Measurements from ENCODE around the gene ZNF837. TPM values are rescaled to one million over a fixed set of nuclear protein-coding genes. Genes with fewer than 3 reads are reported as not detected.

The ZNF837 gene
- 2.5 and 3.7 TPM in 2 replicates for total RNA-seq

DNA sequence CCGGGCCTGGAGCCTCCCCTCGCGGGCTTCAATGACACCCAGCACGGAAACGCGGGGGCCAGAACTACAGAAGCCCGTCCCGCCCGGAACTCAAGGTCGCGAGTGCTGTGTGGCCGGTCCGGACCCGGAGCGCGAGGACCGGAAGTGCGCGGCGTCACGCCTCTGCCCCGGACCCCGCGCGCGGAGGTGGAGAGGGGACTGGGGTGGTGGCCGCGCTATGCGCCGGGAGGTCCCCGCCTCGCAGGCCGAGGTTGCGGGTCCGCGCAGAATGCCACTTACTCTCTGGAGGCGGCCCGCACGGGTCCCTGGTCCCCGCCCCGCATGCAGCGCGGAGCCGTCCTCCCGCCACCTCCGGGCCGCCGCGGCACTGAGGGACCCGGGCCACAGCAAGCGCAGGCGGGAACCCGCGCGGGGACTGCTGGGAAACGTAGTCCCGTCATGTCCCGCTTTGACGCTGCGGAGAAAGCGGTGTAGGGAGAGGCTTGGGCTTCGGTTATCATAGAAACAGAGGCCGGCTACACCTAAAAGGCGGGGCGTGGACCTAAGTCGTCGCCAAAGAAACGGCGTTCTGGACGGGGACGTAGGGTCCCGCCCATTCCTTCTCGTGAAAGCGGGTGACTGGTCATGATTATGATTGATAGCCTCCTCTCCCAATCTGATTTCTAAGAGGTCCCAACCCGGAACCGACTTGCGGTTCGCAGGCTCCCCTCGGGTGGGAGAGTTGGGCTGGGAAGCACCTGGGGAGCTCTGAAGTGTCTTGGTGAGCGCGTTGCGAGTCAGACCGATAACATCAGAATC, at the start of gene ZNF837:
Gene ZNF837, minus strand, starts transcription at position 369 of the 798 bp plus-strand sequence. CDS start 11,698 bp downstream, outside the sequence.

DNA sequence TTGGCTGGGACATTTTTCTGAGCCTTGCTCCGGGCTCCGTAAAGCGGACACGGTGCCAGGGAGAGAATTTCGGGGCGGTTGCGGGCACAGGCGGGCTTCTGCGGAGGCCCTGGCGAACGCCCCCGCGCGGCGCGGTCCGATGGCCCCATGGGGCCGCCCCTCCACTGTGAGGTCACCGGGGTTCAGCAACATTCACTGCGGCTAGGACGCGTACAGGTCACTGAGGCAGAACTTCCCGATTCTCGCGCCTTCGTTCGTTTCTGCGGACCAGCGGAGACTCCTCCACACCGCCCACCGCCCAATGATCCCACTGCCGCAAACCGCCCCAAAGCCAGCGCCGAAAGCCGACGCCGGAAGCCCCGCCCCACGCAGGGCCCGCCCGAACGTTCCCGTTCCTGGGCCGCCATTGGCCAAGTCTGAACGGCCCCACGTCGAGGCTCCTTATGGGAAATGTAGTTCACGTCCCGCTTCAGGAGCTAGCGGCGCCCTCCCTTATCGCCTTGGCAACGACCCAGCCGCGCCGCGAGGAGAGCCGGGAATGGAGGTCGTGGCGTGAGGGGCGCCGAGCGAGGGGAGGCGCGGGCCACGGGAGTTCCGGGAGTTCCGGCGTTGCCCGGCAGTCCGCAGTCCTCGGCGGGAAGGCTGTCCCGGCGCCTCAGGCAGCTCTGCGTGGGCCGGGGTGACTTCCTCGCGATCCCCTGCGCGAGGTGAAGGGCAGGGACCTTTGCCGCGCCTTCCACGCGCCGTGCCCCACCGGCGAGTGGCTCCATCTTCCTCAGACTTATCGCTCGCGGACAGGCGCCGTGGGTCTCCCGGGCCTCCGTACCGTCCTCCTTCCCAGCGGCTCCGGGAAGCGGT, 27.6 kb upstream of the ZNF837 start, which contains the start of gene ZNF584:
Gene ZNF584, plus strand, starts transcription at position 498 of the 858 bp plus-strand sequence. CDS start 499 bp downstream, outside the sequence.

GRCh38 chr19:58395220-58395978, 14.6 kb upstream of the ZNF837 start, which contains the start of gene RNF225:
RNF225 (plus strand) TSS chr19:58395656; CDS start chr19:58396090, 434 bp downstream.

DNA sequence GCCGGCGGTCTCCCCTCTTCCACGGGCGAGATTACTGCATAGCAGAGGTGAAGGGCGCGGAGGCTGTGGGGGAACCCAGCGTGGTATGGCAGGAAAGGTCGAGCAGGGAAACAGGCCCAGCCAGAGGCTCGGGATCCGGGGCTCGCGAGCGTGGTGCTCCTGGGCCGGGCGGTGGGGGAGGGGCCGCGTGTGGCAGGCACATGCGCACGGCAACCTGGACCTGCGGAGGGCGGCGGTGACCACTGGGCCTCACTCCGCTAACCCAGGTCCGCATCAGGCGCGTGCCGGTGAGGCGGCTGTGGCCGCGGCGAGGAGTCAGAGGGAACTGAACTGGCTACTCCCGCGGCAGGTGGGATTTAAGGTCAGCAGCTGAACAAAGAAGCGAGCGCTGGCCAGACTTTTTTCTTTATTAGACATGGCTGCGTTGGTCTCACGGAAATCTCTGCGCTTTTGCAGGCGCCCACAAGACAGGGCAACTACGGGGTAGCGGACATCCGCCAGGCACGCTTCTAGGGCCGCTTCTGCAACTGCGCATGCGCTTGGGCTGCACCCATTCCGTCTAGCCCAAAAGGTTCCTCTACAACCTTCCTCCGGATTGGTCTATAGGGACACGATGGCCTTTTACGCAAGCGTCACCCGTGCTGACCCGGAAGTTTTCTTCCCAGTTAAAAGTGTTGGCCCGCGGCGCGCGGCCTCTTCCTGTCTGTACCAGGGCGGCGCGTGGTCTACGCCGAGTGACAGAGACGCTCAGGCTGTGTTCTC, 5.9 kb upstream of the ZNF837 start, which contains the start of gene RPS5:
Gene RPS5, plus strand, starts transcription at position 694 of the 762 bp plus-strand sequence. CDS start 869 bp downstream, outside the sequence.

GRCh38 chr19:58362272-58362994, 18.4 kb downstream of the ZNF837 start, which contains the start of gene ZNF497:
ZNF497 (minus strand) TSS chr19:58362751; CDS start chr19:58357635, 5,116 bp downstream.

DNA sequence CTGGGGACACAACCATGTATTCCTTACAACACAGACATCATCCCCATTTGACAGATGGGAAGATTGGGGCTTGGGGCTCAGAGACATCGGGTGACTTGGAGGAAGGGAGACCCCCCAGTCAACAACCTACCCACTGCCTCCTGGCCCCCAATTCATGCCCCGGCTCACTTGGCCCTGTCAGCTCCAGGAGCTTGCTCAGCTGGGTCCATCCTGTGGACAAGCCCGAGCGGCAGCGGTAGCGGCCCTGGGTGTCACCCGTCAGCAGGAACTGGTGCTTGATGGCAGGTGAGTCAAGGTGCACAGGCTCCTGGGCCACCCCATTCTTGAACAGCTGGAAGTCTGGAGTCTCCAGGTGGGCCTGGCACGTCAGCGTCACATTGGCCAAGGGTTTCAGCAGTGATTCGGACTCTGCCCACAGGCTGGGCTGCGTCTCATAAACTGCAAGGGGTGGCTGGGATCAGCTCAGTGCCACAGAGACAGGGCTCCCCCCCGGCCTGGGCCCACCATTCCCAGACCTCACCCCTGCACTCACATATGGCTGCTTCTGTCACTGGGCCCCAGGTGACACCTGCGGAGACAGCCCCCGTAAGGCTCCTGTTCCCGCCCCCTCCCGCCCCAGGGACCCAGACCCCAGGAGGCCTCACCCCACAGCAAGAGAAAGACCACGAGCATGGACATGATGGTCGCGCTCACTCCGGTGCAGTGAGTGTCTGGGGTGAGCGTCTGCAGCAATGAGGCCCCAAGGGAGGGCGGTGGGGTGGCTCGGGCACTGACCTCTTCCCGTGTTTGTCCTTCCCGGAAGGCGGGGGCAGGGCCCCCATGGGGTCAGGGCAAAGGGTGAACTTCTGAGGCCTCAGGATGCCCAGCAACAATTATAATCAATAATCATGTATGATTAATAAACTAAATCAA, 27.8 kb downstream of the ZNF837 start, which contains the start of gene A1BG:
Gene A1BG, minus strand, starts transcription at position 733 of the 912 bp plus-strand sequence. Its CDS starts 55 bp downstream, at position 678.

DNA sequence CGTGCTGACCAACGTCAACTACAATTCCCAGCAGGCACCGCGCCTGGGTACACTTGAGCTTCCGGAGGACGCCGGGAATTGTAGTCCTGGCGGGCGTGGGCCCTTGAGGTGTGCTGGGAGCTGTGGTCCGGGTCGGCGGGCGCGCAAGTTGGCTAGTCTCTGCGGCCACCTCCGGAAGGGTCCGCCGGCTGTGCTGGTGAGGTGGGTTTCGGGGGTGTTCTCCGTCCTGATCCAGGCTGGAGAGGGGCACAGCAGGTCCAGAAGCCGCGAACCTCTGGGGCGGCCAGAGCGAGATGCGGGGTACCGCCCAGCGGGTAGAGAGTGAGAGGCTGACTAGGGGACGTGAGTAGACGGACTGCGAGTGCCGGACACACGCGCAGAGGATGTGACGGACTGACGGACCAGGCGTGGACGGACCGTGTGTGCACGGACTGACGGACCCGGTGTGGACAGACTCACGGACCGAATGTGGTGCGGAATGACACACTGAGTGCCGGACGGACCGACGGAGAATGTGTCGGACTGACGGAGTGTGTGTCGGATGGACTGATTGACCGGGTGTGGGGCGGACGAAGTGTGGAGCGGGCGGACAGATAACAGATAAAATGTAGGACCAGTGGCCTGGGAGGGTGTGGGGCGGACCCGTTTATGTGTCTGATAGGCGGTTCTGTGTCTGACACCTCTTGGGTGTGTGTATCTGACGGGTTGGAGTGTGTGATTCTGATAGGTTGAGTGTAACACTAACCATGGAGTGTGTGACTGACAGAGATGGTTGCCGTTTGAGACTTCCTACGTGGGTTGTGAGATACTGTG, 53.7 kb downstream of the ZNF837 start, which contains the start of gene ZSCAN22:
Gene ZSCAN22, plus strand, starts transcription at position 81 of the 813 bp plus-strand sequence. CDS start 7,809 bp downstream, outside the sequence.

Other genes starting within 250 kb of the ZNF837 start
- gene ZNF329, start 230.2 kb downstream of the ZNF837 start, total RNA-seq: 4.1 and 8.4 TPM in 2 replicates
- gene ZNF274, start 198.0 kb downstream of the ZNF837 start, total RNA-seq: 24.4 and 26.9 TPM in 2 replicates
- gene ZNF544, start 152.1 kb downstream of the ZNF837 start, total RNA-seq: 49.7 and 57.3 TPM in 2 replicates
- 2.4 and 4.3 TPM in 2 replicates for gene ZNF8, start 102.1 kb downstream of the ZNF837 start, total RNA-seq
- 22.0 and 31.9 TPM in 2 replicates for gene ERVK3-1, start 75.7 kb downstream of the ZNF837 start, total RNA-seq
- 2.0 and 2.7 TPM in 2 replicates for gene ZSCAN22, start 54.0 kb downstream of the ZNF837 start, total RNA-seq
- 15.6 and 26.6 TPM in 2 replicates for gene A1BG, start 27.5 kb downstream of the ZNF837 start, total RNA-seq
- gene ZNF497, start 18.3 kb downstream of the ZNF837 start, total RNA-seq: 0.86 and 1.3 TPM in 2 replicates
- 2,350 and 2,403 TPM in 2 replicates for gene RPS5, start 6.2 kb upstream of the ZNF837 start, total RNA-seq
- 0.27 and 0.31 TPM in 2 replicates for gene RNF225, start 14.6 kb upstream of the ZNF837 start, total RNA-seq
- gene ZNF584, start 27.6 kb upstream of the ZNF837 start, total RNA-seq: 7.0 and 16.3 TPM in 2 replicates
- gene ZNF132, start 59.1 kb upstream of the ZNF837 start, total RNA-seq: 1.6 and 2.2 TPM in 2 replicates
- gene ZNF324B, start 70.6 kb upstream of the ZNF837 start, total RNA-seq: 6.6 and 7.2 TPM in 2 replicates
- 6.2 and 9.3 TPM in 2 replicates for gene ZNF324, start 86.0 kb upstream of the ZNF837 start, total RNA-seq
- gene ZNF446, start 95.3 kb upstream of the ZNF837 start, total RNA-seq: 6.5 and 8.6 TPM in 2 replicates
- 12.7 and 12.8 TPM in 2 replicates for gene SLC27A5, start 131.0 kb upstream of the ZNF837 start, total RNA-seq
- 11.1 and 13.1 TPM in 2 replicates for gene ZBTB45, start 138.8 kb upstream of the ZNF837 start, total RNA-seq
- 265 and 397 TPM in 2 replicates for gene TRIM28, start 163.0 kb upstream of the ZNF837 start, total RNA-seq
- gene CHMP2A, start 174.1 kb upstream of the ZNF837 start, total RNA-seq: 101 and 114 TPM in 2 replicates
- 32.1 and 51.0 TPM in 2 replicates for gene UBE2M, start 177.6 kb upstream of the ZNF837 start, total RNA-seq
- gene MZF1, start 192.3 kb upstream of the ZNF837 start, total RNA-seq: 6.6 and 9.8 TPM in 2 replicates